Stimulated activated CD8-positive, alpha-beta memory T cell treated with anti-CD3 and anti-CD28 coated beads, Interleukin-12 subunit alpha, Interleukin-12 subunit beta, amount 100 ng/mL, for 1 hour (primary cell): Measurements from ENCODE around the gene ZNF530.
A peak's percentile ranks its signal among the peaks of the same experiment; 100 is the strongest.

Experiments used
- DNase-seq: peaks from one replicate; pipeline ENCODE4 v3.0.0-alpha.2; 2020; ENCODE audit warnings: low read depth

The ZNF530 gene

DNA sequence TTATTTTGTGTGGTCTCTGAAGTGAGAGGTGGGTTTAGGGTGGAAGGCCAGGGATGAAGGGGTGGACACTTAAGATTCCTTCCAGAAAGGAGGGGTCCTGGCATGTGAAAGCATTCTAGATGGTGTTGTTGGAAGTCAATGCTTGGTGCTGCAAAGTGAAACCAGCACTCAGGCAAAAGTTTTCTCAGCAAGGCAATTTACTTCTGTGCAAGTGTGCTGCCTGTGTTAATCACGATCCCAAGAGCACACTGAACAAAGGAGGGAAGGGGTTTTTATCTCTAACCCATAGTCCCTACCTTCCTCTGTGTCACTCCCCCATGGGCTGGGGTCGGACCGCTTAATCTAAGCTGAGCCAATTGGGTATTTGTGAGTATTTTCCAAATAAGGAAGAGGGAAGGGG is 15.7 kb downstream of the ZNF530 start:
- DNase-seq: no peak

DNA sequence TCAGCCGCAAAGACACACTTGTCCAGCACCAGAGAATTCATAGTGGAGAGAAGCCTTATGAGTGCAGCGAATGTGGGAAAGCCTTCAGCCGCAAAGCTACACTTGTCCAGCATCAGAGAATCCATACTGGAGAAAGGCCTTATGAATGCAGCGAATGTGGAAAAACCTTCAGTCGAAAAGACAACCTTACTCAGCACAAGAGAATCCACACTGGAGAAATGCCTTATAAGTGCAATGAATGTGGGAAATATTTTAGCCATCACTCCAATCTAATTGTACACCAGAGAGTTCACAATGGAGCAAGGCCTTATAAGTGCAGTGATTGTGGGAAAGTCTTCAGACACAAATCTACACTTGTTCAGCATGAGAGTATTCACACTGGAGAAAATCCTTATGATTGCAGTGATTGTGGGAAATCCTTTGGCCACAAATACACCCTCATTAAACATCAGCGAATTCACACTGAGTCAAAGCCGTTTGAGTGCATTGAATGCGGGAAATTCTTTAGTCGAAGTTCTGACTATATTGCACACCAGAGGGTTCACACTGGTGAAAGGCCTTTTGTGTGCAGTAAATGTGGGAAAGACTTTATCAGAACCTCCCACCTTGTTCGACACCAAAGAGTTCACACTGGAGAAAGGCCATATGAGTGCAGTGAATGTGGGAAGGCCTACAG is 21.1 kb downstream of the ZNF530 start:
- DNase-seq: no peak

DNA sequence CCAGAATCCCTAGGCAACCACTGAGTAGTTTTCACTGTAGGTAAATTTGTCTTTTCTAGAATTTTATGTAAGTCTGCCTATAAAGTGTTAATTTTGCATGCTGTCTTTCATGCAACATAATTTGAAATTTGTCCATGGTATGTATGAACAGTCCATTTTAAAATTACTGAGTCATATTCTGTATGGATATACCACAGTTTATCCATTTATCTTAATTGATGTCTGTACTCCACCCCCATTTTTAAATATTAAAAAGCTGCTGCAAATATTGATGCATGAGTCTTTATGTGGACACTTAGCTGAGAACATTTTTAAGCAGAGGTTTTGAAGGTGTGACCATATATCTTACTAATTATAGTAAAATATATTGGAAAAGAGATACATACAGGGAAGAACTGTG is 23.4 kb downstream of the ZNF530 start:
- no peak for DNase-seq

DNA sequence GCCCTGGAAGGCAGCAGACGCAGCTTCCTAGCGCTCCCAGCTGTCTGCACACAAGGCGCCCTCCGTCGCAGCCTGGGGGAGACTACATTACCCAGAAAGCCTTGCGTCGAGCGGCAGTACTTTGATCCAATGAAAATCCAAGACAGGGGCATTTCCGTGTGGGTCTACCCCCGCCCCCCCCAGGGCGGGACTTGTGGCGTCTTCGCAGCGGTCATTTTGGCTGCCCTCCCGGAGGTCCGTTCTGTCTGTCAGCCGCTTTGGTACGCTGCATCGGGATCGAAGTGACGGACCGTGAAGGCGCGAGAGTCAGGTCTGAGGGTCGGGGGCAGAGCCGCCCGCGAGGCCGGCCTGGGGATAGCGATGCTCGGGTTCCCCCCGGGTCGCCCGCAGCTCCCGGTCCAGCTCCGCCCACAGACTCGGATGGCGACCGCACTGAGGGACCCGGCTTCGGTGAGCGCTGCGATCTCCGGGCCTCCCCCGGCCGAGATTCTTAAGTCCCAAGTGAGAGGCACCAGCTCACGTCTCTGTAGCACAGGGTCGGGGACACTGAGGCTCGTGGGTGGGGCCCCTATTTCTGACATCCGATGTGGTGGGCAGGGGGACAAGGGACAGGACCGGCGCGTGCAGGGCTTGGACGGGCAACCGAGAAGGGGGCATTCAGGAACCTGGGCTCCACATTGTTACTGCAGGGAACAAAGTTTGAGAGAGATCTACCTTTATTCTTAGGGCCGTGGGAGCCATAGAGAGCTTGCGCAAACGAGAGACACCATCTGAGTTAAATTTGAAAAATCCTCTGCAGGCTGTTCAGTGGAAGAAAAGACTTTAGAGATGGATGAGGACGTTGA is 33.5 kb downstream of the ZNF530 start, which contains the start of gene ZNF211:
ZNF211 (plus strand) TSS at position 182 of the 845 bp plus-strand sequence; CDS start at position 361, 179 bp downstream.
- DNase-seq: peak; percentile 75

DNA sequence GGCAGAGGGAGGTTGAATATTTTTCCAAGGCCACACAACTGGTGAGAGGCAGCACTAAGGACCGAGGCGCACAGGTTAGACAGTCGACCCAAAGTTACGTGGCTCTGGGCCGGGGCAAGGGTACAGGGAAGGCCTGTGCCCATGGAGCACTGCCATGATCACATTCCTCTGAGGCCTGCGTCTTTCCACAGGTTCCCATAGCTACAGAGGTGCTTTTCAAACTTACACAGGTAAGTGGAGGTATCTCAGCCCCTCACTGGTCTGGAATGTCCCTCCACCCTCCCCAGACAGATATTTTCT is 34.1 kb downstream of the ZNF530 start:
- DNase-seq: no peak

DNA sequence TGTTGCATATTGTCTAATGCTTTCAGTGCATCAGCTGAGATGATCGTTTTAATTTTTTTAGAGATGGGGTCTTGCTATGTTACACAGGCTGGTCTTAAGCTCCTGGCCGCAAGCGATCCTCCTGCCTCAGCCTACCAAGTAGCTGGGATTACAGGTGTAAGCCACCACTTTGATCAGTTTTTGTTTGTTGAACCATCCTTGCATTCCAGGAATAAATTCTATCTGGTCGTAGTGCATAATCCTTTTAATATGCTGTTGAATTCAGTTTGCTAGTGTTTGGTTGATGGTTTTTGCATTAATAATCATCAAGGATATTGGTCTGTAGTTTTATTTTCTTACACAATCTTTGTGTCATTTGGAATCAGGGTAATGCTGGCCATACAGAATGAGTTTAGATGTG is 37.7 kb downstream of the ZNF530 start:
- no peak for DNase-seq

DNA sequence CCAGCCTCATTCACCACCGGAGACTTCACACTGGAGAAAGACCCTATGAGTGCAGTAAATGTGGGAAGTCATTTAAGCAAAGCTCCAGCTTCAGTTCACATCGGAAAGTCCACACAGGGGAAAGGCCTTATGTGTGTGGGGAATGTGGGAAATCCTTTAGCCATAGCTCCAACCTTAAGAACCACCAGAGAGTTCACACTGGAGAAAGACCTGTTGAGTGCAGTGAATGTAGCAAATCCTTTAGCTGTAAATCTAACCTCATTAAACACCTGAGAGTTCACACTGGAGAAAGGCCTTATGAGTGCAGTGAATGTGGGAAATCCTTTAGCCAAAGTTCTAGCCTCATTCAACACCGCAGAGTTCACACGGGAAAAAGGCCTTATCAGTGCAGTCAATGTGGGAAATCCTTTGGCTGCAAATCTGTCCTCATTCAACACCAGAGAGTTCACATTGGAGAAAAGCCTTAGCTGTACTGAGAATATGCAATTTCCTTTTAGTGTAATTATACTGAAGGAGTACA is 42.1 kb downstream of the ZNF530 start:
- no peak for DNase-seq

DNA sequence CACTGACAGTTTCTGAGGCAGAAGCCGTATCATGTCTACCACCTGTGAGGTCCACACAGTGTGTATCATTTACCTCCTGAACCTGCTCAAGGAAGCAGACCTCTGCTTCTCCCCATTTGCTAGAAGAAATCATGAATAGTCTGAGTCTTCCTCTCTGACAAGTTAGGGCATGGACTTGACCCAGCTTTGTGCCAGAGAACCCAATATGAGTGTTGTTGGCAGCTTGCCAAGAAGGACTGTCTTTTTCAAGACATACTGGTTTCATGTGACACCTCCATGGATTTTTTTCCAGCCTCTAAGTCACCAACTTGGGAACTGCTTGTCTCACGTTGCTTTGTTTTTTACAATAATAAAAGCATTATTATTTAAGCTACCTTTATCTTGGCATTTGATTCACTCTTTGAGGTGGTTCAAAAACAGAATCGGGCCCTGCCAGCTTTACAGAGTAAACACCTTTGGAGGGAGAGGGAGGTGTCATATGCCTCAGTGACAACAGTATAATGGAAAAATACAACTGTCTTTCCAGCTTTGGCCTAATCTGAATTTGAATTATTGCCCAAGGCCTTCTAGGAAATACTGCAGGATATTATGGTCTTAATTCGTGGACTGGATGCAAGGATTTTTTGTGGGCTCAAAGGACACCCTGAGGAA is 42.8 kb downstream of the ZNF530 start:
- no peak for DNase-seq

DNA sequence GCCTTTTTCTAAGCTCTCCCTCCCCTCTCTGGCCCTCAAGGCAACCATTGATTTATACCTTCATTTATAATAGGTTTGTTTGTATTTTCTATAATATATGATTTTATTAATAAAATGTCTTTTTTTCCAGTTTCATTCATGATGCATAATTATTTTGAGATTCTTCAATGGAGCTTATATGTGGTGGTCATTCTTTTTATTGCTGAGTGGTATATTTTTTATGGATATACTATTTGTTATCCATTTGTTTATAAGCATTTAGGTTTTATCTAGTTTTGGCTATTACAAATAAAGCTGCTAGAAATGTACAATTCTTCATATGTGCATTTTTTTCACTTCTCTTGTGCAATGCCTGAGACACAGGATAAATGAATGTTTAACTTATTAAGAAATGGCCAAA is 44.0 kb downstream of the ZNF530 start:
- DNase-seq: no peak

DNA sequence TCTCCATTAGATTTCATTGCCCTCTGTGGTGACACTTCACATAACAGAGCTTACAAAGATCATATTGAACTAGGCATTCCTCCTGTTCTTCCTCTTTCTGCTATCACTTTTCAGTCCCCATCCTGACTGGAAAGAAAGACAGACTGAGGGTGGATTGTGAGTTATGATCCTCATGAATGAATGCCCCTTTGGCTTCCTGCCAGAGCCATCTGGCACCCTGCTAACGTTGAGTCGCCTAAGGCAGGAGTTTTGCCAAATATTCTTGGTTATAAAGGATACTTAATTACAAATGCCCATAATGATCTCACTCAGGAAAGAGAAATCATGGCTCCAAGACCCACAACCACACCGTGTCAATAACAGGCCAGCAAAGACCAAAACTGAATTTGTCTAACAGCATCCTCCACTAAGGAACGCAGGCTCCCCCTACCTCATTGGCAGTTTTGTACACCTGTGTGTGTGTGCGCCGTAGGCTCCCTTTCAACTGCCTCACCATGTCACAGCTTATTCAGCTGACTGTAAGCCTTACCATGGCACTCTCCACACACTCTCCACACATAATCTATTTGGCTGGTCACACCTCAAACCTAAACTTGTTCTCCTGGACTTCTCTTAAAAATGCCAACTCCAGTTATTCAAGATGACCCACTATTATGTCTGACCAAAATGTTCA is 48.8 kb downstream of the ZNF530 start:
- no peak for DNase-seq

DNA sequence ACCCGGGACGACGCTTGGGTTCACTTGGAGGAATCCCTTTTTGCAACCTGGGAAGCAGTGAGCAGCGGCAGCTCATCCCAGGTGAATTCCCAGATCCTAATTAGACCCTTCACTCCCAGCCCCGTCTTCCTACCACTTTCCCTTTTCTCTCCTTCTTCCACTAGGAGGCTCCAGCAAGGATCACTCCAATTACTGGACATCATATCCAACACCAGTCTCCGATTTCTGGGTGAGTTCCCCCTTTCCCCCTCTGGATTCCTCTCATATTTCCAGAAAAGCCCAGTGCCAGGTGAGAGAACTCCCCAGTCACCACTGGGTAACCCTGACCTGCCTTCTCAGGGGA is 51.9 kb downstream of the ZNF530 start:
- no peak for DNase-seq

DNA sequence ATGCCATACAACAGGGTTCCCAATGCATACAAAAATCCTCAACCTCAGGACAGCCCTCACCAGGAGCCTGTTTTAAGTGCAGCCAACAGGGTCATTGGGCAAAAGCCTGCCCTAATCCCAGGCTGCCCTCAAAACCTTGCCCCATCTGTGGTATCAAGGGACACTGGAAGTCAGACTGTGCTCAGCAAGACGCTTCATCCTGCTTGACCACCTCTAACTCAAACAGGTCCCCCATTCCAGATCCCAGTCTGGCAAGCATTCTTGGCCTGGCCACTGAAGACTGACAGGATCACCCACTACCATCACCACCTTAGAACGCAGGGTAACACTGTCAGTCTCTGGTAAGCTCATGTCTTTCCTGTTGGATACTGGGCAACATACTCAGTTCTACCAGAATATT is 54.0 kb downstream of the ZNF530 start:
- no peak for DNase-seq

DNA sequence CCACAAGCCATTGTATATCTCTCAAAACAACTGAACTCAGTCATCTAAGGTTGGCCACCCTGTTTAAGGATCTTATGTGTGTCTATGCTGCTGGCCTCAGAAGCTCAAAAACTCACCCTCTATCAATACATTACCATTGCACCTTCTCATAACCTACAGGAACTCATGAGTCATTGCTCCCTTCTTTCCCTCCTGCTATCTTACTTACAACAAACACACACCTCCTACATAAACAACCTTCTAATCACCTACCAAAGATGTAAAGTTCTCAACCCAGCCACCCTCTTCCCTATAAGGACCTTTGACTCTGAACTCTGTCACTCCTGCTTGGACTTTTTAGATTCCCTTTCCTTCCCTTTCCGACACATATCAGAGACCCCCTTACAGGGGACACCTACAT is 55.8 kb downstream of the ZNF530 start:
- DNase-seq: no peak

DNA sequence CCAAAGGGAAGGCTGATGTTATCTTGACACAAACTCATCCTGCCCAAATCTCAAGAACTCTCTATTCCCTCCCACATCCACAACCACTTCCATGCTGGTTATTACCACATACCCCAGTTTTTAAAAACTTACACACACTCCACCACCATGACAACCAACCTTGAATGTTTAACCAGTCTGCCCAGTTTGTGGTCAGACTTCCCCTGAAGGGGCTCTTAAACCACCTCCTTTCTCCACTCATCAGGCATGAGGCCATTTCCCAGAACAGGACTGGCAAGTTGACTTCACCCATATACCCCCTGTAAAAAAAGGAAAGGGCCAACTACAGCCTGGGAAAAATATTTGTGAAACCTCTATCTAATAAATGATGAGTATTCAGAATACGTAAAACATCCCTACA is 56.7 kb downstream of the ZNF530 start:
- DNase-seq: no peak
